ENCODE data around the gene CLEC3A. TPM values are rescaled to one million over a fixed set of nuclear protein-coding genes. Genes with fewer than 3 reads are reported as not detected.
"Not testable (repeated sequence)": the region's sequence is repeated elsewhere in the genome, so short reads cannot be mapped to it uniquely, and the experiment has no call there.

Gene CLEC3A
- total RNA-seq, 1 experiment from 2014 or later: 0.23 TPM

DNA sequence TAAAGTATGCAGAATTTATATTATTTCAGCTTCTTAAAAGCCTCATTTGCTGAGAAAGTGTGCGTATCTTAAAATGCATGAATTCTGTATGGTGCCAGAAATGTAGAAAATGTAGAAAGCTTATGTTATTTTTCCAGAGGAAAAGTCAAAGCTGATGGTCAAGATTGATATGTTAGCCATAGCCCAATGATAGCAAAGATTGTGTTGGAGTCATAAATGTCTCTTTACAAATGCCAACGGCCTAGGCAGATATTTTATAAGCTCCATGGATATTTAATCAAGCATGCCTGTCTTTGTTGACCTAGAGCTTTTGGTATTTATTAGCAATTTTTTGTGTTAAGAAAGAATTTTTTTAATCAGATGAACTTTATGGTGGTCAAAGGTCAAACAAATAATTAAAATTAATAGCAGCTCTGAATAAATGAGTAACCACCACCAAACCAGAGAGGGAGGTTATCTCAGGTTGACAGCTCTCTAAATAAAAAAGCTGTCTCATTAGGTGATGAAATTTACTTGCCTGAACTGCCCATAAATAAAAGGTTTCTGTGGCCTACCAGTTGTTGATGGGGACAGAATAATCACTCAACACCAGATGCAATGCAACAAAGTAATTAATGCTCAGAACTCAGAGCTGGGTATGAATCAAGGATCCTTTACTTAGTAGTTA is 28.5 kb downstream of the CLEC3A start:
- Histone ChIP-seq H3K27me3 (ENCODE audit: control insufficient read depth, insufficient read depth, low read length) (no peaks in the 10 kb centered on the region), H3K36me3 (ENCODE audit: control insufficient read depth, insufficient read depth, low read length) (no peaks in the 10 kb centered on the region), H3K27ac (ENCODE audit: low read length) (no peak overlapping the region), H3K4me1 (ENCODE audit: control insufficient read depth, insufficient read depth, low read length) (no peaks in the 10 kb centered on the region), H3K4me3 (ENCODE audit: low read depth in 2 of 2, low read length in 2 of 2) (no peak overlapping the region), H3K9me3 (ENCODE audit: control insufficient read depth, insufficient read depth, low read depth, low read length) (no peaks in the 10 kb centered on the region)
- TF ChIP-seq TCF7L2 (IDR thresholded peaks at IDR 0.05; ENCODE audit: low read depth, low read length): peak; percentile 66
- TF ChIP-seq, protein P1, sequence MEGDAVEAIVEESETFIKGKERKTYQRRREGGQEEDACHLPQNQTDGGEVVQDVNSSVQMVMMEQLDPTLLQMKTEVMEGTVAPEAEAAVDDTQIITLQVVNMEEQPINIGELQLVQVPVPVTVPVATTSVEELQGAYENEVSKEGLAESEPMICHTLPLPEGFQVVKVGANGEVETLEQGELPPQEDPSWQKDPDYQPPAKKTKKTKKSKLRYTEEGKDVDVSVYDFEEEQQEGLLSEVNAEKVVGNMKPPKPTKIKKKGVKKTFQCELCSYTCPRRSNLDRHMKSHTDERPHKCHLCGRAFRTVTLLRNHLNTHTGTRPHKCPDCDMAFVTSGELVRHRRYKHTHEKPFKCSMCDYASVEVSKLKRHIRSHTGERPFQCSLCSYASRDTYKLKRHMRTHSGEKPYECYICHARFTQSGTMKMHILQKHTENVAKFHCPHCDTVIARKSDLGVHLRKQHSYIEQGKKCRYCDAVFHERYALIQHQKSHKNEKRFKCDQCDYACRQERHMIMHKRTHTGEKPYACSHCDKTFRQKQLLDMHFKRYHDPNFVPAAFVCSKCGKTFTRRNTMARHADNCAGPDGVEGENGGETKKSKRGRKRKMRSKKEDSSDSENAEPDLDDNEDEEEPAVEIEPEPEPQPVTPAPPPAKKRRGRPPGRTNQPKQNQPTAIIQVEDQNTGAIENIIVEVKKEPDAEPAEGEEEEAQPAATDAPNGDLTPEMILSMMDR (IDR thresholded peaks at IDR 0.05): no peak
- no peak for TF ChIP-seq POLR2AphosphoS5 (IDR thresholded peaks at IDR 0.05; ENCODE audit: low read depth, low read length)
- no peak for TF ChIP-seq SIN3A (IDR thresholded peaks at IDR 0.05; ENCODE audit: borderline replicate concordance, insufficient read depth, low read depth, low read length)
- ATAC-seq (no peak), DNase-seq (ENCODE audit: low read depth, low spot score) (no peak)
- in situ Hi-C loops (cut with HindIII; ENCODE audit: low pct_unique_long_range_greater_than_20kb, low sequenced_read_pairs) (no loop called here), intact Hi-C loops (cut with micrococcal nuclease; ENCODE audit: unreplicated experiment) (no loop called here)
- BruUV-seq (replicated peaks): no TSS peak
- ChIA-PET POLR2A (no interaction called here), CTCF (no interaction called here)

DNA sequence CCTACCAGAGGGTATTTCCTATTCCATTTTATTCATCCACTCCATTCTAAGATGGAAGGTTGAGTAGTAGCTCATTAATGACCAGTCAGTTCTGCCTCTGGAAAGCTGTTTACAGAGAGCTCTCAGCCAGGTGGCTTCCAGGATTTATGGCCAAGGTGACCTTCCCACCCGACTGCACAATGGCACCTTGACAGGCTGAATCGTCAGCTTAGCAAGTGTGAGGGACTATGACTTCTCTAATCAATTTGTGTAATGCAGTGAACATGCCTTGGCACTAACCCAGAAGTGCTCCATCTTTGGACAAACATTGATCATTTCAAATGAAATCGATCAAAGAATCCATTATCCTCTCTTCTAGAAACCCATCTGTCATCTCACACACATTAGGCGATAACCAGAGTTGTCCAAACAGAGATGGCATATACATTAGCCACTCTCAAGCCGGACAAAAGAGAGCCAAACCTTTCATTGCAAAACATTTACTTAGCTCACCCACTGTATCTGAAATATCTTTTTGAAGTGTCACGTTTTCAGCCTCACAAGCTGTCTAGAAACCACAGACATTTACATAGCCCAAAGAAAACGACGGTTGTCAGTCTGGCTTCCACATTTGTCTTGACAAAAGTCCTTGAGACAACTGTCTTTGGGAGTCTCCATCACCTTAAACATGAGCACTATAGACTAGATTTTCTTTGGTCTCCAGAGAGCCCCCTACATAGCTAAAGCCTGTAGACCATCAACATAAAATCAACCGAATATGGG is 35.6 kb downstream of the CLEC3A start:
- ATAC-seq: no peak
- no TSS peak for BruUV-seq (replicated peaks)
- no peak for TF ChIP-seq POLR2AphosphoS5 (IDR thresholded peaks at IDR 0.05; ENCODE audit: low read depth, low read length)
- Histone ChIP-seq H3K27ac (ENCODE audit: low read length) (no peak overlapping the region), H3K4me1 (ENCODE audit: control insufficient read depth, insufficient read depth, low read length) (no peaks in the 10 kb centered on the region), H3K4me3 (ENCODE audit: low read depth in 2 of 2, low read length in 2 of 2) (no peak overlapping the region), H3K9me3 (ENCODE audit: control insufficient read depth, insufficient read depth, low read depth, low read length) (no peaks in the 10 kb centered on the region), H3K27me3 (ENCODE audit: control insufficient read depth, insufficient read depth, low read length) (no peaks in the 10 kb centered on the region; the same call in 1 of the 2 replicates), H3K36me3 (ENCODE audit: control insufficient read depth, insufficient read depth, low read length) (no peaks in the 10 kb centered on the region)
- intact Hi-C loops (cut with micrococcal nuclease; ENCODE audit: unreplicated experiment) (no loop called here), in situ Hi-C loops (cut with HindIII; ENCODE audit: low pct_unique_long_range_greater_than_20kb, low sequenced_read_pairs) (no loop called here)
- CTCF ChIA-PET: no interaction called here
- DNase-seq (ENCODE audit: low read depth, low spot score): no peak
- POLR2A ChIA-PET: no interaction called here

DNA sequence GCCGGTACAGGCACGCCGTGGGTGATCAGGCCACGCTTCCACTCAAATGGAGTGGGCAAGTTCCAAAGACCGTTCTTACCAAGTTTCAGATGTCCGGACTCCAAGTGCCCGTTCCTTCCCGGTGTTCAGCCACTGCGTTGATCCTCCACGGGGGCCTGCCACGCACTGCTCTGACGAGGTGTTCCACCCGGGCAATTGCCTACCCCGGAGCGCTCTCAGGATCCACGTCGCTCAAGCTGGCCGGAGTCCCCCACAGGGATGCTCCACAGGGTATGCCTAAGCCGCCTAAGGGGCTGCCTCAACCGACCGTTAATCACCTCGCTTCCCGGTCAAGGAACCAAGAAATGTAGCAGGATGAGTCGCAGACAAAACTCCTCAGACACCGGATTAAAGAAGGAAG is 37.5 kb downstream of the CLEC3A start:
- DNase-seq (ENCODE audit: low read depth, low spot score); H3K4me1 ChIP-seq (ENCODE audit: control insufficient read depth, insufficient read depth, low read length); ATAC-seq; H3K9me3 ChIP-seq (ENCODE audit: control insufficient read depth, insufficient read depth, low read depth, low read length); H3K36me3 ChIP-seq (ENCODE audit: control insufficient read depth, insufficient read depth, low read length); H3K27ac ChIP-seq (ENCODE audit: low read length); POLR2A ChIA-PET; CTCF ChIA-PET; intact Hi-C loops (cut with micrococcal nuclease; ENCODE audit: unreplicated experiment); H3K4me3 ChIP-seq (ENCODE audit: low read depth in 2 of 2, low read length in 2 of 2); H3K27me3 ChIP-seq (ENCODE audit: control insufficient read depth, insufficient read depth, low read length); BruUV-seq (replicated peaks); in situ Hi-C loops (cut with HindIII; ENCODE audit: low pct_unique_long_range_greater_than_20kb, low sequenced_read_pairs): not testable (repeated sequence)

DNA sequence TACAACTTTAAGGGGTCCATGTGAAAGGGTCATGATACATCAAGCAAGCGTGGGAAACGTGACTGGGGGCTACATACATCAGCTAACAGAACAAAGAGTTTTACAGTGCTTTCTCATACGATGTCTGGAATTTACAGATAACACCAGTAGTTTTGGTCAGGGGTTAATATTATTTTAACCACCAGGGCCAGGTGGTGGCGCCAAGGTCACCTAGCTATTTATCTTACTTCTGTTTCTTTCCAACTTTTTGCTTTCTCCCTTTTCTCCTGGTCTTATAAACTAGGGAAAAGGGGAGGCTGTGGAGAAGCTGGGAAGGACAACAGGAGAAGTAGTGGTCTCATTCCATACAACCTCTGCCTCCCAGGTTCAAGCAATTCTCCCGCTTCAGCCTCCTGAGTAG is 37.9 kb downstream of the CLEC3A start:
- ChIA-PET CTCF (no interaction called here), POLR2A (no interaction called here)
- TF ChIP-seq POLR2AphosphoS5 (IDR thresholded peaks at IDR 0.05; ENCODE audit: low read depth, low read length): no peak
- TF ChIP-seq, protein P1 (IDR thresholded peaks at IDR 0.05): peak; percentile 16; the same call in 1 of the 2 replicates
- no peak for DNase-seq (ENCODE audit: low read depth, low spot score)
- Histone ChIP-seq H3K36me3 (ENCODE audit: control insufficient read depth, insufficient read depth, low read length) (no peaks in the 10 kb centered on the region), H3K9me3 (ENCODE audit: control insufficient read depth, insufficient read depth, low read depth, low read length) (no peaks in the 10 kb centered on the region), H3K4me1 (ENCODE audit: control insufficient read depth, insufficient read depth, low read length) (no peaks in the 10 kb centered on the region), H3K27me3 (ENCODE audit: control insufficient read depth, insufficient read depth, low read length) (no peaks in the 10 kb centered on the region; the same call in 1 of the 2 replicates), H3K27ac (ENCODE audit: low read length) (no peak overlapping the region), H3K4me3 (ENCODE audit: low read depth in 2 of 2, low read length in 2 of 2) (no peak overlapping the region)
- intact Hi-C loops (cut with micrococcal nuclease; ENCODE audit: unreplicated experiment) (no loop called here), in situ Hi-C loops (cut with HindIII; ENCODE audit: low pct_unique_long_range_greater_than_20kb, low sequenced_read_pairs) (no loop called here)
- ATAC-seq: no peak
- BruUV-seq (replicated peaks): no TSS peak

All from Panc1 (cell line).